Left lung (tissue), 10 donors: ENCODE data around the gene MIA2. TPM values are rescaled to one million over a fixed set of nuclear protein-coding genes. Genes with fewer than 3 reads are reported as not detected.

ENCODE experiments used
- ATAC-seq: fragments of 200-7000 bp; cut with Tn5 transposase; one replicate; pipeline ENCODE4 v1.9.1; 2020; ENCODE audit warnings: moderate library complexity
- DNase-seq, 4 donors: peaks; one replicate each; pipeline ENCODE4 v3.0.0-alpha.2; 2013 to 2020
- H3K27ac ChIP-seq, 2 donors: fragments of 200-600 bp; sonication (generic) in 1 of 2; one replicate each; pipeline versions ENCODE4 v1.5.0 to v1.8.0; 2020 to 2021
- H3K27me3 ChIP-seq, 2 donors: fragments of 200-600 bp; sonication (generic) in 1 of 2; one replicate each; pipeline versions ENCODE4 v1.5.0 to v1.8.0; 2020 to 2021
- H3K36me3 ChIP-seq, 2 donors: fragments of 200-600 bp; sonication (generic) in 1 of 2; one replicate each; pipeline versions ENCODE4 v1.5.0 to v1.8.0; 2020 to 2021
- H3K4me1 ChIP-seq, 2 donors: fragments of 200-600 bp; one replicate each; pipeline ENCODE4 v1.8.0; 2021
- H3K4me3 ChIP-seq, 2 donors: fragments of 200-600 bp; sonication (generic) in 1 of 2; one replicate each; pipeline versions ENCODE4 v1.5.0 to v1.8.0; 2020 to 2021; ENCODE audit warnings: mild to moderate bottlenecking in 1 of 2
- H3K9me3 ChIP-seq, 2 donors: fragments of 200-600 bp; sonication (generic) in 1 of 2; one replicate each; pipeline versions ENCODE4 v1.5.0 to v1.8.0; 2020 to 2021
- intact Hi-C, 2 donors: fragments of 100-400 bp; cut with DNase I; formaldehyde crosslinking; loops; one replicate each; pipeline versions ENCODE4 v1.11.2 to v1.14.2; 2022
- polyA plus RNA-seq, 6 donors: library from polyadenylated mRNA; unstranded; fragments of 120-200 nt; gene quantifications; one replicate each; pipeline ENCODE4 v1.2.1, GENCODE V29; 2013; ENCODE audit not compliant: insufficient read length in 6 of 6
- total RNA-seq, 2 donors: library from RNA; stranded (reverse); fragmentation: NEBNext Ultra II Directional; extraction: Animal tissue kit (Norgen Biotek cat#: 25700); gene quantifications; one replicate each; pipeline ENCODE4 v1.2.1, GENCODE V29; 2021
- TF ChIP-seq, protein P1 (sequence below), 2 donors: fragments of 200-600 bp; sonication (generic) in 1 of 2; IDR thresholded peaks; one replicate each; pipeline versions ENCODE4 v1.5.0 to v1.8.0; 2021; ENCODE audit warnings: antibody characterized with exemption in 2 of 2
- donor health status: DM: no; HTN: yes; CAD: no.
- donor health status: DM: no; HTN: no; CAD: no.

Gene MIA2
- total and polyA plus RNA-seq, 8 donors = 18.5 to 35.8 (median 22.3) TPM

- TF ChIP-seq, protein P1, sequence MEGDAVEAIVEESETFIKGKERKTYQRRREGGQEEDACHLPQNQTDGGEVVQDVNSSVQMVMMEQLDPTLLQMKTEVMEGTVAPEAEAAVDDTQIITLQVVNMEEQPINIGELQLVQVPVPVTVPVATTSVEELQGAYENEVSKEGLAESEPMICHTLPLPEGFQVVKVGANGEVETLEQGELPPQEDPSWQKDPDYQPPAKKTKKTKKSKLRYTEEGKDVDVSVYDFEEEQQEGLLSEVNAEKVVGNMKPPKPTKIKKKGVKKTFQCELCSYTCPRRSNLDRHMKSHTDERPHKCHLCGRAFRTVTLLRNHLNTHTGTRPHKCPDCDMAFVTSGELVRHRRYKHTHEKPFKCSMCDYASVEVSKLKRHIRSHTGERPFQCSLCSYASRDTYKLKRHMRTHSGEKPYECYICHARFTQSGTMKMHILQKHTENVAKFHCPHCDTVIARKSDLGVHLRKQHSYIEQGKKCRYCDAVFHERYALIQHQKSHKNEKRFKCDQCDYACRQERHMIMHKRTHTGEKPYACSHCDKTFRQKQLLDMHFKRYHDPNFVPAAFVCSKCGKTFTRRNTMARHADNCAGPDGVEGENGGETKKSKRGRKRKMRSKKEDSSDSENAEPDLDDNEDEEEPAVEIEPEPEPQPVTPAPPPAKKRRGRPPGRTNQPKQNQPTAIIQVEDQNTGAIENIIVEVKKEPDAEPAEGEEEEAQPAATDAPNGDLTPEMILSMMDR (IDR thresholded peaks at IDR 0.05) = no peak
- H3K4me1 ChIP-seq = peaks cover 20 to 62% of the 10 kb centered on the region in 2 donors
- no peak for ATAC-seq
- H3K9me3 ChIP-seq = no peaks in the 10 kb centered on the region
- H3K4me3 ChIP-seq = no peak overlapping the region
- DNase-seq = no peak
- no peaks in the 10 kb centered on the region for H3K27me3 ChIP-seq
- no peaks in the 10 kb centered on the region for H3K36me3 ChIP-seq
- intact Hi-C loops = no loop called here
- H3K27ac ChIP-seq = no peak overlapping the region
Observed at GRCh38 chr14:39425947-39426346, 192.2 kb downstream of the MIA2 start.

- TF ChIP-seq, protein P1 (IDR thresholded peaks at IDR 0.05) = no peak
- peak; percentile 57 for ATAC-seq
- Histone ChIP-seq H3K36me3 (no peaks in the 10 kb centered on the region), H3K9me3 (no peaks in the 10 kb centered on the region), H3K27me3 (no peaks in the 10 kb centered on the region), H3K4me1 (peaks cover 20 to 64% of the 10 kb centered on the region in 2 donors), H3K4me3 (no peak overlapping the region), H3K27ac (peak overlapping the region in 1 of 2 donors; percentile 18)
- DNase-seq = no peak
- intact Hi-C loops = no loop called here
Observed at GRCh38 chr14:39426605-39427004, 192.9 kb downstream of the MIA2 start.

- H3K9me3 ChIP-seq = no peaks in the 10 kb centered on the region
- intact Hi-C loops = no loop called here
- no peak overlapping the region for H3K4me3 ChIP-seq
- no peaks in the 10 kb centered on the region for H3K36me3 ChIP-seq
- TF ChIP-seq, protein P1 (IDR thresholded peaks at IDR 0.05) = no peak
- DNase-seq (no peak), ATAC-seq (no peak)
- no peak overlapping the region for H3K27ac ChIP-seq
- H3K27me3 ChIP-seq = no peaks in the 10 kb centered on the region
- peaks cover 20 to 64% of the 10 kb centered on the region in 2 donors for H3K4me1 ChIP-seq
Observed at GRCh38 chr14:39428118-39428517, 194.4 kb downstream of the MIA2 start.

- TF ChIP-seq, protein P1 (IDR thresholded peaks at IDR 0.05) = no peak
- intact Hi-C loops = no loop called here
- H3K4me1 ChIP-seq = peaks cover 20 to 55% of the 10 kb centered on the region in 2 donors
- peak overlapping the region; percentile 98 to 99 for H3K27ac ChIP-seq
- ATAC-seq (no peak), DNase-seq (peak in 2 of 4 donors; percentile 15 to 72)
- H3K36me3 ChIP-seq = no peaks in the 10 kb centered on the region
- no peaks in the 10 kb centered on the region for H3K27me3 ChIP-seq
- H3K4me3 ChIP-seq = peak overlapping the region; percentile 70 to 88
- no peaks in the 10 kb centered on the region for H3K9me3 ChIP-seq
Observed at GRCh38 chr14:39430762-39431415, 197.2 kb downstream of the MIA2 start.

GRCh38 chr14:39431416-39432178 lies 197.9 kb downstream of the MIA2 start:
- Histone ChIP-seq H3K36me3 (no peaks in the 10 kb centered on the region), H3K27me3 (no peaks in the 10 kb centered on the region), H3K9me3 (no peaks in the 10 kb centered on the region), H3K4me1 (peaks cover 20 to 49% of the 10 kb centered on the region in 2 donors), H3K27ac (peak overlapping the region; percentile 98 to 99), H3K4me3 (peak overlapping the region; percentile 70 to 88)
- DNase-seq (peak in 3 of 4 donors; percentile 48 to 89 (median 64)), ATAC-seq (peak; percentile 11)
- TF ChIP-seq, protein P1 (IDR thresholded peaks at IDR 0.05) = no peak
- intact Hi-C loops = no loop called here
